HTERT RPE-1 (cell line): ENCODE results near the gene SHC4.
"Not testable (repeated sequence)": the region's sequence is repeated elsewhere in the genome, so short reads cannot be mapped to it uniquely, and the experiment has no call there.

ENCODE experiments used
- in situ Hi-C: fragments of 300-500 bp; cut with MboI; formaldehyde crosslinking; loops from 4 replicates; pipeline ENCODE4 v1.14.3; 2020; ENCODE audit warnings: low sequenced_read_pairs

The SHC4 gene

GRCh38 chr15:48928877-48929538, 34.7 kb downstream of the SHC4 start:
- in situ Hi-C loops = no loop called here

GRCh38 chr15:48925714-48926223, 38.0 kb downstream of the SHC4 start:
- in situ Hi-C loops = no loop called here

- in situ Hi-C loops = no loop called here
These were observed 39.0 kb downstream of the SHC4 start for GRCh38 chr15:48924528-48925393.

GRCh38 chr15:48922046-48922445, 41.7 kb downstream of the SHC4 start:
- in situ Hi-C loops = no loop called here

DNA sequence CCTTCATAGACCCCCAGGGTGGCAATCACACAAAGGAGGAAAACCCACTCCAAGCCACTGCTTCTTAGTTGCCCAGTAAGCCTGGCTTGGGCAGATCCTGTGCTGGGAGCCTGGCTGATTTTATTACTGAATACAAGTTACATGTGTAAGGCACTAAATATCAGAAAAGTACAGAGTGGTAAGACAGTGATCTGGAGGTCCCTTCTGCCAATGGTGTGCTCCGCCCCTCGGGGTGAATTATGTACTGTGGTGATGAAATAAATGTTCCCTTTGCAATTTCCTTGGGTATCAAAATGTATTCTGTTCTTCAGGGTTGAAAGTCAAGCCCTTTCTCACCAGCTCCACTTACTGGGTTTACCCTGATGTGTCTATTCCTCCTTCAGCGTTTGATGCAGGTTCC, 47.0 kb downstream of the SHC4 start:
- in situ Hi-C loops = no loop called here

GRCh38 chr15:48915861-48916260, 47.9 kb downstream of the SHC4 start:
- in situ Hi-C loops = no loop called here

GRCh38 chr15:48914717-48915116, 49.0 kb downstream of the SHC4 start:
- in situ Hi-C loops = no loop called here

DNA sequence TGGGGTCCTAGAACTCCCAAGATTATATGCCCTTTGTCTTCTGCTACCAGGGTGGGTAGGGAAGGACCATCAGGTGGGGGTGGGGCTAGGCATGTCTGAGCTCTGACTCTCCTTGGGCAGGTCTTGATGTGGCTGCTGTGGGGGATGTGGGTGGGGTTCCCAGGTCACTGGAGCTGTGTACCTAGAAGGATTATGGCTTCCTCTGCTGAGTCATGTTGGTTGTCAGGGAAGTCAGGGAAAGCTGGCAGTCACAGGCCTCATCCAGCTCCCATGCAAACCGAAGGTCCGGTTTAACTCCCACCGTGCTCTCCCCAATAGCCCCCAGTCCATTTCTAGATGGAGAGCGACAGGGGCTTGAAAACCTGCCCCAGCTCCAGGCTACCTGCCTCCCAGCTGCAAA, 50.6 kb downstream of the SHC4 start:
- in situ Hi-C loops = no loop called here

- in situ Hi-C loops = not testable (repeated sequence)
These were observed 53.2 kb downstream of the SHC4 start for GRCh38 chr15:48910554-48910953.

- in situ Hi-C loops = not testable (repeated sequence)
These were observed 54.4 kb downstream of the SHC4 start for GRCh38 chr15:48909313-48909712.

- in situ Hi-C loops = no loop called here
These were observed 57.9 kb downstream of the SHC4 start for GRCh38 chr15:48905847-48906246.

DNA sequence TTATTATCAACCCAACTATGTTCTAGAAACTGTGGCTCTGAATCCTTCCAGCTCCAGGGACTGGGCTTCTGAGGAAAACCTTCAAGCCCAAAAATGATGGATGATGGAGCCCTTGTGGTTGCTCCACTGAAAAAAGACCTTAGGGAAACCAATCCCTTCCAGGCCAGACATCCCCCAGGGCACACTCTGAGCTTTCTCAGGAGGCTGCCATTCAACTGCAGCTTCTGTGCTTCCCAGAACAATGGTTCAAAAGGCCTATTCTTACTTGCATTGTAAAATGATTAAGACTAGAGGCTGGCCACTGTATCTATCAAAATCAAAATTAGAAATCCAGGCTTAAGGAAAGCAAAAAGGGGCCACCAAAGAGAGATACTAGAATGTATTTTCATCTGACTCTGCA, 58.5 kb downstream of the SHC4 start:
- in situ Hi-C loops = no loop called here

DNA sequence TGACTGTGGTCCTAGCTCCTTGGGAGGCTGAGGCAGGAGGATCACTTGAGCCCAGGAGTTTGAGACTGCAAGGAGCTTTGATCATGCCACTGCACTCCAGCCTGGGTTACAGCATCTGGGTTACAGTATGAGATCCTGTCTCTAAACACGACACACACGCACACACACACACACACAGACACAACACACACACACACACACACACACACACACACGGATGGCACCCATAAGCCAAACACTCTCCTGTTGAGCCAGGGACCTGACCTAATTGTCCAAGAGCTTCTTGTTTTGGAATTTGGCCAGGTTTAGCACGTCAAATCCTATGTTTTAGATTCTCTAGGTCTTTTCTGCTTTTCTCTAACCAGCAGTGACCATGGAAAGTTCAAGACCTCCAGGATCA, 59.0 kb downstream of the SHC4 start:
- in situ Hi-C loops = no loop called here

DNA sequence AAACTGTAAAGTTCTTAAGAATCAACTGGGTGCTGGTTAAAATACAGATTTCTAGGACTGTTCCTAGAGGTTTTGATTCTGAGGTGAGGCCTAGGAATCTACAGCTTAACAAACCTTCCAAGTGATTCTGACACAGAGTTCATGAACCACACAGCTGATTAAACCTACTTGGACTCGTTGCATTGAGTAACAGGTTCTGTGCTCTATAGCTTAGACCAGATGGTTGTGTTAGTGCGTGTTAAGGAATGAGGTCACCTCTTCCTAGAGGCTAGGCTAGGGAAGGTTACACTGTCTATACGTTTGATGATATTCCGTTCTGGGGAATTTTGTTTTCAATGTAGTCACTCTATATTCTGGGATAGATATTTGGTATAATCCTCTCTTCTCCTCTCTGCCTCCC, 63.9 kb downstream of the SHC4 start:
- in situ Hi-C loops = no loop called here

DNA sequence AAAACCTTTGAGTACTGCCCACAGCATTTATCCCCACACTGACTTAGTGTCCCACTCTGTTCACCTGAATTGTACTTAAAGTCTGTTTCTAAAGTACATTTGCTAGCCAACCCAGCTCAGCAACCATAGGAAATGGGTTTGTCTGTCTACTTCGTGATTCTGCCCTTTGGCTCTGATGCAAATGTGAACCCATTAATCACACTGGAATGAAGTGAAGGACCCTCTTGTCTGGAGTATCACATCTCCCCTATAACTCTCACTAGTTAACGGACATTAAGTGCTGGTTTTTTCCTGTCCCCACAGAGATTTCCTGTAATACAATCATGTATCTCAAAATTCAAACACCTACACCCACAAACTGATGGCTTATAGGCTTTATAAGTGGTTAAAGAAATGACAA, 65.3 kb downstream of the SHC4 start:
- in situ Hi-C loops = no loop called here

- in situ Hi-C loops = no loop called here
These were observed 65.7 kb downstream of the SHC4 start for GRCh38 chr15:48898032-48898431.

DNA sequence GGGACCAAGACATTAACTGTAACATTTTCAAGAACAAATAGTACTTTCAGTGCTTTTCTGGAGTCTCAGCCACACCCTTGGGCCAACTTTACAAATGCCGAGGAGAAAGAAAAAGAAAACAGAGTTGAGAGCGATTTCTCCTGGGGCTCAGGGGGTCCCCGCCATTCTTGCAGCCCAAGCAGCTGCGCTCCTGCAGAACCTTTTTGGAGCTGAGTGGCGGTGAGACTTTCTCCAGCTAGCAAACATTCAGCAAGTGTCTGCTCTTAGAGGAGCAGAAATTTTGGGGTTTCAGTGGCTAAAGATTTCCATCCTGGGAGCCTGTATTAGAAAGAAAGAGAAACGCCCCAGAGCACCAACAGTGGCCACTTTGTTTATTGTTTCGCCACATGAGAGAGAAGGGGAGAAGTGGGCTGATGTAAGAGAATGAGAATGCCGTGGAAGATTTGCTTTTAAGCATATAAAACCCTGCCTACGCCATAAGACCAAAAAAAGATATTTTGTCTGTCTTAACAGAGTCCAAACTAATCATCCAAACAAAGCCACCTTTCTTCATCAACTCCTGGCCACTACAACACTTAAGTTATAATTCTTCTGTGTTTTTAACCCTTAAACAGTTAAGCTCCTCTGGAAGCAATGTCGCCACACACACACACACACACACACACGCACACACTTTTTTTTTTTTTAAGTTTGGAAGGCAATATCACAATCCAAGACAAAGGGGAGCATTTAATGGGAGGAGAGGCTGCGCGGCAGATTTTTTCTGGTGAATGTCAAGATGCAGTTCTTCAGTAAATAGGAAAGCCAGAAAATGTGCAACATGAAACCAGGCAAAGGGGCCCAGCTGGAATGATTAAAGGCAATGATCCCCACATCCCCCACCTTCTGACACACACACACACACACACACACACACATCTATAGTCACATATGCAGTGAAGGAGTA, 66.6 kb downstream of the SHC4 start:
- in situ Hi-C loops = no loop called here

- in situ Hi-C loops = no loop called here
These were observed 70.4 kb downstream of the SHC4 start for GRCh38 chr15:48893311-48893710.

DNA sequence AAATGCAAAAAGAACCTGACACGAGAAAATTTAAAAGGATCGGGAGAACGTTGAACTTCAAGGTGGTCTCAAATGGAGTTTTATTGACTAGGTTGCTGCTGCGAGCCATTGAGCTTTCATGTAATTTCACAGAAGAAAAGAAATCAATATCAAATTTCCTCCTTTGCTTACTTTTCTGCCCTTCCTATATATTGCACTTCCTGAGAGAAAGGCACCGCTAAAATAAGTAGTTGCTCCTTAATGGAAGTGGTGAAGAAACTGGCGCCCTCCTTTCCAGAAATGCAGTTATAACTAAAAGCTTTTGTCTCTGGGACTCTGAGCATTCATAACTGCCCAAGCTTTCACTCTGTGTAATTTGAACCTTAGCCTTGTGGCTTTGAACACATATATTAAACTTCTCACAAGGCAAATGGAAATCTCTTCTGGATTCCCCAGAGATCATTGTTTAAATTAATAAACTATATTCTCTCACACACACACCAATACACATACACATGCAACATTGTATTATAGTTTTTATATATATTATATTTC, 72.4 kb downstream of the SHC4 start:
- in situ Hi-C loops = no loop called here

DNA sequence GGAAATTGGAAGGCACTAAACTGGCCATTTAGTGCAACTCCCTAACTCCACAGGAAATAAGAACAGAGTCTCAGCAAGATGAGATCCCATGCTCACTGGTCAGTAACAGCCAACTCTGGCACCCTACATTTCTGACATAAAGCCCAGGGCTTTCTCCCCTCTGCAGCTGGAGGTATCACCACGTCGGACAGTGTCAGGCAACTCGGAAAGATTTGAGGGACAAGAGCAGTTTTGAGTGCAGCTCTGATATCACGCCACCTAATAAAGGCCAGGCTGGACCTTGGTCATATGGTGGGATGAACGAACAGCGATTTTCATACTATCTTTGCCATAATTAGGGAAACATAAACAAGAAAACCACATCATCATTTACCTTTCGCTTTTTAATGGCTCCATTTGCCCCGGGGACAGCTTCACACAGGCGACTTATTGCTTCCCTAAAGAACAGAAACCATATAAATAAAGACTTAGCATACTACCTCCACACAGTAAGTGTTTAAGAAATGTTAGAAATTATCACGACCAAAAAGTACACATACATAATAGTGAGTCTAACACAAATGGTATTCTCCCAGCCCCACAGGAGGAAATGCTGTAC, 73.2 kb downstream of the SHC4 start:
- in situ Hi-C loops = no loop called here
